ES-I3 (cell line): ENCODE measurements around the gene CRADD.
"Not testable (repeated sequence)": the region's sequence is repeated elsewhere in the genome, so short reads cannot be mapped to it uniquely, and the experiment has no call there.

ENCODE experiments used
- H3K36me3 ChIP-seq: 2 replicates; pipeline ENCODE4 v1.6.1; 2013; ENCODE audit warnings: mild to moderate bottlenecking, low read length, control low read depth, moderate library complexity; ENCODE audit not compliant: insufficient read depth
- H3K4me1 ChIP-seq: 2 replicates; pipeline ENCODE4 v1.6.1; 2013; ENCODE audit warnings: mild to moderate bottlenecking, control low read depth, low read length; ENCODE audit not compliant: insufficient read depth
- H3K9ac ChIP-seq: 2 replicates; pipeline ENCODE4 v1.6.1; 2013; ENCODE audit warnings: low read depth, mild to moderate bottlenecking, low read length, moderate library complexity
- H3K9me3 ChIP-seq: 2 replicates; pipeline ENCODE4 v1.6.1; 2013; ENCODE audit warnings: mild to moderate bottlenecking, low read length, moderate library complexity; ENCODE audit not compliant: control insufficient read depth, insufficient read depth

The CRADD gene

GRCh38 chr12:93743229-93743998 is 66.2 kb downstream of the CRADD start:
- H3K36me3 ChIP-seq = no peaks in the 10 kb centered on the region
- peak overlapping the region; percentile 83; the same call in 1 of the 2 replicates for H3K9ac ChIP-seq
- peaks cover 17% of the 10 kb centered on the region for H3K4me1 ChIP-seq
- H3K9me3 ChIP-seq = no peaks in the 10 kb centered on the region

DNA sequence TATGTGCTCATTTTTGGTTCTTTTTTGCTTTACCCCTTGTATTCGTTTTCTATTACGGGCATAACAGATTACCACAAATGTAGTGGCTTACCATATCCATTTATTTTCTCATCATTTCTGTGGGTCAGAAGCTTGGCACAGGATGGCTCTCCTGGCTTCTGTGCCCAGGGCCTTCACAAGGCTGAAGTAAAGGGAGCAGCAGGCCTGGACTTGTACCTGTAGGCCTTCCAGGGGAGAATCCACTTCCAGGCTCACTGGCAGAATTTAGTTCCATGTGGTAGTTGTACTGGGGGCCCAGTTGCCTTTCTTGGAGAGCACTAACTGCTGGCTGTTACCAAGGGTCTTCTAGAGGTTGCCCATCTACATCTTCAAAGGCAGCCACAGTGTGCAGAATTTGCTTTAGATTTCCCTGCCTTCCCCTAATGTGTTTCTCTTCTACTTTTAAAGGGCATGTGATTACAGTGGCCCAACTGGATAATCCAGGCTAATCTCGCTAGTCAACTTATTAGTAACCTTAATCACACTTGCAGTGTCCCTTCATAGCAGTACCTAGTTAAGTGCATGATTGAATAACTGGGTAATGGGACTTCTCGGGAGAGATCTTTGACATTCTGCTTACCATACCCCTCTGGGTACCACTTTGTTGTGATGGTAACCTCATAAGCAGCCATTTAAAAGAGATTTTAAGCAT is 67.0 kb downstream of the CRADD start:
- Histone ChIP-seq H3K9ac (no peak overlapping the region), H3K9me3 (no peaks in the 10 kb centered on the region), H3K36me3 (no peaks in the 10 kb centered on the region), H3K4me1 (peaks cover 17% of the 10 kb centered on the region)

- Histone ChIP-seq H3K36me3 (no peaks in the 10 kb centered on the region), H3K9me3 (no peaks in the 10 kb centered on the region), H3K4me1 (peaks cover 17% of the 10 kb centered on the region), H3K9ac (no peak overlapping the region)
Observed at GRCh38 chr12:93745286-93745685, 68.1 kb downstream of the CRADD start.

DNA sequence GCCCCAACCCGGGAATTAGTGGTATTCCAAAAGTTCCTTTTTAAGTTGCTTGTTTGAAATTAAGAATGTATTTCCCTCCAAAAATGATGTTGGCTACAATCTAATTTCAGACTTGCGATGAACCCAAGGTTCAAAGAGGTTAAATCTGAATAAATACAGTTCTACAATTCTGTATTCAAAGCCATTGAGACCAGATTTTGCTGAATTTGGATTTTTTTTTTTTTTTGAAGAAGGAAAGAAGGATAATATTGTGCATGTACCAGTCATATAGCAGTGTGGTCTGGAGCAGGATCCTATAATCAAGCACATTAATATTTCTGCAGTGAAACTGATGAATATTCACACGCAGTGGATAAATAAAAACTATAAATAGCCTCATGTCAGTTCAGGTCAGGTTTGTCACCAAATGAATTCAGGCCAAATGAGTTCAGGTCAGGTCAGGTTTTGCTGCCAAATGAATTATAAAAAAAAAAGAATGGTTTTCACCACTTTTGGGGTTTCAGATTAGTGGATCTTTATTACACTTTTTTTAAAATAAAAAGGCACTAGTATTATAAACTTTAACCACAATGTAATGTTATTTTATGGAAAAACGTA is 69.5 kb downstream of the CRADD start:
- Histone ChIP-seq H3K4me1 (peaks cover 9% of the 10 kb centered on the region; the same call in 1 of the 2 replicates), H3K36me3 (no peaks in the 10 kb centered on the region), H3K9ac (no peak overlapping the region), H3K9me3 (no peaks in the 10 kb centered on the region)

DNA sequence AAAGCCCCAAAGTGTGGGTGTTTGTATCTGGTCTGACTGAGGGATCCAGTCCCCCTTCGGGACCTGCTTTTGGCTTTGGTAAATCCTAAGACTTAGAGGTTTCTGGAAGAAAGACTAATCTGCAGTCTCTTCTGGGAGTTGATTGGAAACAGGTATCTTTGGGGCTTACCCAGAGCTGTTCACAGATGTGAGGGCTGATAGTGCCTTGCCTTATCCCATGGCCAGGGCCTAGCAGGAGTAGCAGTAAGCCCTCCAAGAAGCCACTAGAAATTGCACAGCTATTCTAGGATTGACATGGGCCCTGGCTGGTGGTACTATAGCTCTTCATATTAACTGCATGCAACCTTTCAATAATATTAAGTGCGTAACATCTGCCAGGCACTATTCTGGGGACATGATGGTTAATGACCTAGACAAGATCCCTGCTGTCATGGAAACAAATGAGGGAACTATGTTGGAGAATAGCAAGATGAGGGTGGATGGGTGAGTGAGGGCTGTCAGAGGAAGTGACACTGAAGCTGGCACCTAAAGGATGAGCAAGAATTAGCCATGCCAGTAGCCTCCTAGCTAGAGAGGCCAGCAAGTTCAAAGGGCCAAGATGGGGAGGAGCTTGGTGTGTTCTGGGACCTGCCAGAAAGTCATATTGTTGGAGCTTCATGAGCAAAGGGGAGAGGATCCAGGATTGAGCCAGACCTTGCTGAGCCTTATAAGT is 71.7 kb downstream of the CRADD start:
- Histone ChIP-seq H3K36me3 (no peaks in the 10 kb centered on the region), H3K4me1 (peaks cover 5% of the 10 kb centered on the region; the same call in 1 of the 2 replicates), H3K9me3 (peaks cover 14% of the 10 kb centered on the region; the same call in 1 of the 2 replicates), H3K9ac (no peak overlapping the region)

DNA sequence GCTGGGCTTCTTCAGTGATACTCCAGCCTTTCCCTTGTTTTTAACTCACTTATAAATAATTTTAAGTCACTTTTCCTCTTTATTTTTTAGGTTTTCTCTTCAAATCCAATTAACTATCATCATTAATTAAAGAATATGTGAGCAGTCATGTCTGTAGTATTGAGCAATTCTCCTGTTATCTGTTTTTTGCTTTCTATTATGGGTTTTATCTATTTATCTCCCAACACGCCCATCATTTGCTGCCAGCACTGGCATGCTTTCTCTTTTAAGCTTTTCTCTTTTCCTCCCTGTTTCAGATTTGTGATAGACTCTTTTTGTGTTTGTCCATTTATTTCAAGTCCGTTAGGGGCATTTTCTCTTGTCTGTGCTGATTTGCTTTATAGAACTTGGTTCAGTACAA is 72.3 kb downstream of the CRADD start:
- Histone ChIP-seq H3K4me1 (no peaks in the 10 kb centered on the region), H3K9ac (no peak overlapping the region), H3K36me3 (peaks cover 2% of the 10 kb centered on the region; the same call in 1 of the 2 replicates), H3K9me3 (peaks cover 14% of the 10 kb centered on the region)

DNA sequence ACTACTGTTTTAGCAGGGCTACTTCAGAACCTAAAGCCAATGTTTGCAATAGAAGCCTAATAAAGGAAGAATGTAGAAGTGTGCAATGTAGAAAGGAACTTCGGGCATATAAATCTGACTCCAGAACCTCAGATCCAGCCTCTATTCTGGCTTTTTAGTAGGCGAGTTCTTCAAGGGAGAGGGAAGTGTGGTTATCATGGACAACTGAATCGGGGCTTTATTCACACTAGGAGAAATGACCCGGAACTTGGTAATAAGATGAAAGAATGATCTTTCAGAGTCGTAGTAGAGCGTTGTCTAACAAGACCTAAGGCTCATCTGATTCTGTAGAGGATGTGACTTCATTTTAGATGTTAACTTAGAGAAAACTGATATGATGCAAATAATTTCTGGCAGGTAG is 72.9 kb downstream of the CRADD start:
- H3K36me3 ChIP-seq = peaks cover 2% of the 10 kb centered on the region; the same call in 1 of the 2 replicates

GRCh38 chr12:93751864-93752610 is 74.9 kb downstream of the CRADD start:
- Histone ChIP-seq H3K4me1 (no peaks in the 10 kb centered on the region), H3K9me3 (peaks cover 14% of the 10 kb centered on the region), H3K9ac (no peak overlapping the region), H3K36me3 (peaks cover 2% of the 10 kb centered on the region; the same call in 1 of the 2 replicates)

More for the DNA sequence above, 72.9 kb downstream of the CRADD start:
- peaks cover 14% of the 10 kb centered on the region for H3K9me3 ChIP-seq
- no peaks in the 10 kb centered on the region for H3K4me1 ChIP-seq
- H3K9ac ChIP-seq = no peak overlapping the region

GRCh38 chr12:93753285-93753684 is 76.1 kb downstream of the CRADD start:
- H3K9ac ChIP-seq = no peak overlapping the region
- H3K36me3 ChIP-seq = peaks cover 2% of the 10 kb centered on the region; the same call in 1 of the 2 replicates
- H3K9me3 ChIP-seq = peaks cover 14% of the 10 kb centered on the region
- H3K4me1 ChIP-seq = no peaks in the 10 kb centered on the region

- H3K4me1 ChIP-seq = no peaks in the 10 kb centered on the region
- H3K9ac ChIP-seq = no peak overlapping the region
- peaks cover 14% of the 10 kb centered on the region for H3K9me3 ChIP-seq
- peaks cover 2% of the 10 kb centered on the region; the same call in 1 of the 2 replicates for H3K36me3 ChIP-seq
Observed at GRCh38 chr12:93753838-93754429, 76.8 kb downstream of the CRADD start.

- H3K36me3 ChIP-seq, H3K4me1 ChIP-seq, H3K9ac ChIP-seq: not testable (repeated sequence)
- peaks cover 14% of the 10 kb centered on the region for H3K9me3 ChIP-seq
Observed at GRCh38 chr12:93754859-93755258, 77.7 kb downstream of the CRADD start.

DNA sequence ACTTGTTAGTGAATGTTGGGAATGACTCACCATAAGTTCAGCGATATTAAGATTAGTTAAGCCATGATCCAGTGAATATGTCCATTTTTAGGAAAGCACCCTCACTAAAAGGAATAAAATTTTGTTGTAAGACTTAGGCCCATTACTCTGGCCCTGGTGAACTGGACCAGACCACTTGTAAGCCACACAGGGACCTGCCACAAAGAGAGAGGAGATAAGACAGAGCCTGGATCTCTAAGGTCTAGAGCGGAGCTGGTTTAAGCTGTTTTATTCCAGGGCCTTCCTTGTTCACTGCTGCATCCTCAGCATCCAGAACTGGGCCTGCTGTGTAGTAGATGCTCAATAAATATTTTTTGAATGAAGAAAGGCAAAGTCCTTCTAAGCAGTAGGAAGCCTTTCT is 79.1 kb downstream of the CRADD start:
- Histone ChIP-seq H3K9ac (no peak overlapping the region), H3K4me1 (no peaks in the 10 kb centered on the region; the same call in 1 of the 2 replicates), H3K9me3 (peaks cover 14% of the 10 kb centered on the region), H3K36me3 (peaks cover 2% of the 10 kb centered on the region; the same call in 1 of the 2 replicates)
